OCI-LY1 (cell line): ENCODE data around the gene TBL1Y.
"Not testable (repeated sequence)": the region's sequence is repeated elsewhere in the genome, so short reads cannot be mapped to it uniquely, and the experiment has no call there.

Experiments used
- H2AFZ ChIP-seq: fragments of 200-600 bp; sonication (generic), shearing (Covaris generic); 2 replicates; pipeline ENCODE4 v1.6.0; 2014; ENCODE audit warnings: antibody characterized with exemption, mild to moderate bottlenecking, low read length
- H3F3A ChIP-seq: fragments of 200-600 bp; sonication (generic), shearing (Covaris generic); 2 replicates; pipeline ENCODE4 v1.6.0; 2014; ENCODE audit warnings: mild to moderate bottlenecking, antibody characterized with exemption, low read length, moderate library complexity; ENCODE audit not compliant: insufficient read depth
- H3K27ac ChIP-seq: fragments of 200-600 bp; sonication (generic); 2 replicates; pipeline ENCODE4 v1.5.1; 2014; ENCODE audit warnings: low read length, mixed run types, mild to moderate bottlenecking, low read depth; ENCODE audit not compliant: poor library complexity, severe bottlenecking
- H3K27me3 ChIP-seq: fragments of 200-600 bp; sonication (generic); 2 replicates; pipeline ENCODE4 v1.6.0; 2014; ENCODE audit warnings: antibody characterized with exemption, mild to moderate bottlenecking, low read length, moderate library complexity; ENCODE audit not compliant: insufficient read depth
- H3K36me3 ChIP-seq: fragments of 200-600 bp; sonication (generic); 2 replicates; pipeline ENCODE4 v1.6.1; 2014; ENCODE audit warnings: mild to moderate bottlenecking, antibody characterized with exemption, low read length, moderate library complexity, mixed read lengths; ENCODE audit not compliant: insufficient read depth
- H3K4me1 ChIP-seq: fragments of 200-600 bp; sonication (generic); 2 replicates; pipeline ENCODE4 v1.5.1; 2014; ENCODE audit warnings: mild to moderate bottlenecking, low read length, moderate library complexity; ENCODE audit not compliant: insufficient read depth, severe bottlenecking
- H3K4me2 ChIP-seq: fragments of 200-600 bp; sonication (generic), shearing (Covaris generic); 2 replicates; pipeline ENCODE4 v1.6.1; 2014; ENCODE audit warnings: low read length
- H3K4me3 ChIP-seq: fragments of 200-600 bp; sonication (generic); 2 replicates; pipeline ENCODE4 v1.5.1; 2014; ENCODE audit warnings: low read length, low read depth, mild to moderate bottlenecking, mixed read lengths; ENCODE audit not compliant: poor library complexity, severe bottlenecking
- H3K79me2 ChIP-seq: fragments of 200-600 bp; shearing (Covaris generic); 2 replicates; pipeline ENCODE4 v1.6.1; 2016; ENCODE audit warnings: mixed run types, low read length, mixed read lengths; ENCODE audit not compliant: insufficient read depth
- H3K9ac ChIP-seq: fragments of 200-600 bp; sonication (generic), shearing (Covaris generic); 2 replicates; pipeline ENCODE4 v1.6.1; 2014; ENCODE audit warnings: mild to moderate bottlenecking, low read length, mixed read lengths
- H3K9me2 ChIP-seq: fragments of 200-600 bp; sonication (generic), shearing (Covaris generic); 2 replicates; pipeline ENCODE4 v1.6.1; 2014; ENCODE audit warnings: low read depth, mild to moderate bottlenecking, low read length, mixed read lengths
- H3K9me3 ChIP-seq: fragments of 200-600 bp; shearing (Covaris generic); 2 replicates; pipeline ENCODE4 v1.6.1; 2014; ENCODE audit warnings: low read length, mixed read lengths
- H4K20me1 ChIP-seq: fragments of 200-600 bp; sonication (generic), shearing (Covaris generic); 2 replicates; pipeline ENCODE4 v1.6.0; 2016; ENCODE audit warnings: mild to moderate bottlenecking, low read length; ENCODE audit not compliant: insufficient read depth
- EZH2 ChIP-seq: fragments of 200-600 bp; sonication (generic), shearing (Covaris generic); IDR thresholded peaks from 2 replicates; pipeline ENCODE4 v1.8.0; 2017; ENCODE audit warnings: borderline replicate concordance, mixed run types, mild to moderate bottlenecking, antibody characterized with exemption, low read length, moderate library complexity, mixed read lengths
- TF ChIP-seq, protein P1 (sequence below): fragments of 200-600 bp; sonication (generic), shearing (Covaris generic); IDR thresholded peaks from 2 replicates; pipeline ENCODE4 v1.5.1; 2017; ENCODE audit warnings: mild to moderate bottlenecking, antibody characterized with exemption, low read length, moderate library complexity, mixed read lengths

The TBL1Y gene

GRCh38 chrY:6910372-6911252 lies at the start of gene TBL1Y:
Gene TBL1Y, plus strand, starts transcription at chrY:6910697. Its CDS starts 114,388 bp downstream, at chrY:7025085.
- no peak within 1 kb of the TSS for H2AFZ ChIP-seq
- no peak within 1 kb of the TSS for H3K9ac ChIP-seq
- no peaks in the 10 kb centered on the region for H3K4me1 ChIP-seq
- H3K4me3 ChIP-seq, result no peak within 1 kb of the TSS
- H3K9me2 ChIP-seq, result no peaks in the 10 kb centered on the region
- H3K36me3 ChIP-seq, result no peaks in the 10 kb centered on the region
- H3K9me3 ChIP-seq, result no peaks in the 10 kb centered on the region
- H3F3A ChIP-seq, result no peaks in the 10 kb centered on the region
- H4K20me1 ChIP-seq, result no peaks in the 10 kb centered on the region
- no peaks in the 10 kb centered on the region for H3K79me2 ChIP-seq
- H3K27ac ChIP-seq, result no peak within 1 kb of the TSS
- TF ChIP-seq EZH2, result no peak
- TF ChIP-seq, protein P1, sequence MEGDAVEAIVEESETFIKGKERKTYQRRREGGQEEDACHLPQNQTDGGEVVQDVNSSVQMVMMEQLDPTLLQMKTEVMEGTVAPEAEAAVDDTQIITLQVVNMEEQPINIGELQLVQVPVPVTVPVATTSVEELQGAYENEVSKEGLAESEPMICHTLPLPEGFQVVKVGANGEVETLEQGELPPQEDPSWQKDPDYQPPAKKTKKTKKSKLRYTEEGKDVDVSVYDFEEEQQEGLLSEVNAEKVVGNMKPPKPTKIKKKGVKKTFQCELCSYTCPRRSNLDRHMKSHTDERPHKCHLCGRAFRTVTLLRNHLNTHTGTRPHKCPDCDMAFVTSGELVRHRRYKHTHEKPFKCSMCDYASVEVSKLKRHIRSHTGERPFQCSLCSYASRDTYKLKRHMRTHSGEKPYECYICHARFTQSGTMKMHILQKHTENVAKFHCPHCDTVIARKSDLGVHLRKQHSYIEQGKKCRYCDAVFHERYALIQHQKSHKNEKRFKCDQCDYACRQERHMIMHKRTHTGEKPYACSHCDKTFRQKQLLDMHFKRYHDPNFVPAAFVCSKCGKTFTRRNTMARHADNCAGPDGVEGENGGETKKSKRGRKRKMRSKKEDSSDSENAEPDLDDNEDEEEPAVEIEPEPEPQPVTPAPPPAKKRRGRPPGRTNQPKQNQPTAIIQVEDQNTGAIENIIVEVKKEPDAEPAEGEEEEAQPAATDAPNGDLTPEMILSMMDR, result no peak
- H3K27me3 ChIP-seq, result no peaks in the 10 kb centered on the region
- no peak within 1 kb of the TSS for H3K4me2 ChIP-seq

DNA sequence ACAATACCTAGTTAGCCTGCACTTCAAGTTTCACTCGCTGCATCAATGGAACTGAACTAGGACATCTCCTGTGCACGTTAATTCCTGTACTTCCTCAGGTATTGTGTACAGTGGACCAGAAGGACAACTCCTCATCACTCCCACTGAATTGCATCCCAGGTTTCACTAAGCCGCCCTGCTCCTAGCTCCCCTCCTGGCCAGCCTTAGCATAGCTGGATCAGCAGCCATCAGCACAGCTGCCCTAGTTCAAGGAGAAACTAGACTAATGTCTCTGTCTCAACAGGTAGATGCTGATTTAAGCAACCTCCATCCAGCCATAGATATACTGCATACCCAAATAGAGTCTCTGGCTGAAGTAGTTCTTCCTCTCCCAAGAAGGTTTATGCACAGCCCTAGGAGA lies 16.0 kb upstream of the TBL1Y start:
- Histone ChIP-seq H2AFZ (no peak overlapping the region), H3K4me3 (no peak overlapping the region), H3K9me3 (no peaks in the 10 kb centered on the region), H3K27me3 (no peaks in the 10 kb centered on the region), H3K9me2 (no peaks in the 10 kb centered on the region), H3K36me3 (no peaks in the 10 kb centered on the region), H3K4me2 (no peak overlapping the region), H4K20me1 (no peaks in the 10 kb centered on the region), H3F3A (no peaks in the 10 kb centered on the region), H3K79me2 (no peaks in the 10 kb centered on the region), H3K4me1 (no peaks in the 10 kb centered on the region), H3K9ac (no peak overlapping the region), H3K27ac (no peak overlapping the region)
- no peak for TF ChIP-seq EZH2
- TF ChIP-seq, protein P1, result no peak

DNA sequence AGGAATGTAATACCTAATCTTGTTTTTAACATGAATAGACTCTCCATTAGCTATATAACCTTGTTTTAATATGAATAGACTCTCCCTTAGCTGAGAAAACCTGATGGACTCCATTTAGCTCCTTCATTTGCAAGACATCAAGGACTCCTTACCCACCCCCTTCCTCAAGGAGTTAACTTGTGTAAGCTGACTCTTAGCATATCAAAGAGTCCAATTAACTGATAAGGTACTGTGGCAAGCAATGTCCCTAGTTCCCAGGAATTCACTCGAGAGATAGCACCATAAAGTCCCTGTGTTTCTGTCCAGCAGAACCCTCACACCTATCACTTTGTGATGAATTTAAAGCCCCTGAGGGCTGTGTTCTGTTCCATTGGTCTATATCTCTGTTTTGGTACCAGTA lies 15.3 kb upstream of the TBL1Y start:
- no peaks in the 10 kb centered on the region for H3K9me2 ChIP-seq
- H3K4me2 ChIP-seq, result no peak overlapping the region
- H2AFZ ChIP-seq, result no peak overlapping the region
- TF ChIP-seq, protein P1, result no peak
- no peak for TF ChIP-seq EZH2
- H3K79me2 ChIP-seq, result no peaks in the 10 kb centered on the region
- no peak overlapping the region for H3K27ac ChIP-seq
- no peaks in the 10 kb centered on the region for H3F3A ChIP-seq
- H3K36me3 ChIP-seq, result no peaks in the 10 kb centered on the region
- no peaks in the 10 kb centered on the region for H4K20me1 ChIP-seq
- no peak overlapping the region for H3K4me3 ChIP-seq
- no peak overlapping the region for H3K9ac ChIP-seq
- no peaks in the 10 kb centered on the region for H3K9me3 ChIP-seq
- no peaks in the 10 kb centered on the region for H3K4me1 ChIP-seq
- no peaks in the 10 kb centered on the region for H3K27me3 ChIP-seq

GRCh38 chrY:6902116-6902515 lies 8.4 kb upstream of the TBL1Y start:
- H3K27me3 ChIP-seq, H3K9me3 ChIP-seq, H2AFZ ChIP-seq, H3K27ac ChIP-seq, H3F3A ChIP-seq, H3K79me2 ChIP-seq, H3K9ac ChIP-seq, H3K4me2 ChIP-seq, H3K36me3 ChIP-seq, H3K9me2 ChIP-seq, H3K4me3 ChIP-seq, H3K4me1 ChIP-seq, H4K20me1 ChIP-seq: not testable (repeated sequence)
